GM19397 (cell line): Measurements from ENCODE around the gene ATG9B.
A peak's percentile ranks its signal among the peaks of the same experiment; 100 is the strongest.
"Not testable (repeated sequence)": the region's sequence is repeated elsewhere in the genome, so short reads cannot be mapped to it uniquely, and the experiment has no call there.

ENCODE experiments used
- ATAC-seq: cut with Tn5 transposase; IDR thresholded peaks from one replicate; pipeline ENCODE4 v1.9.1; 2021; ENCODE audit warnings: mild to moderate bottlenecking, moderate library complexity; ENCODE audit not compliant: unreplicated experiment

ATG9B gene

GRCh38 chr7:151058781-151059366 is 34.6 kb upstream of the ATG9B start:
- ATAC-seq: no peak

DNA sequence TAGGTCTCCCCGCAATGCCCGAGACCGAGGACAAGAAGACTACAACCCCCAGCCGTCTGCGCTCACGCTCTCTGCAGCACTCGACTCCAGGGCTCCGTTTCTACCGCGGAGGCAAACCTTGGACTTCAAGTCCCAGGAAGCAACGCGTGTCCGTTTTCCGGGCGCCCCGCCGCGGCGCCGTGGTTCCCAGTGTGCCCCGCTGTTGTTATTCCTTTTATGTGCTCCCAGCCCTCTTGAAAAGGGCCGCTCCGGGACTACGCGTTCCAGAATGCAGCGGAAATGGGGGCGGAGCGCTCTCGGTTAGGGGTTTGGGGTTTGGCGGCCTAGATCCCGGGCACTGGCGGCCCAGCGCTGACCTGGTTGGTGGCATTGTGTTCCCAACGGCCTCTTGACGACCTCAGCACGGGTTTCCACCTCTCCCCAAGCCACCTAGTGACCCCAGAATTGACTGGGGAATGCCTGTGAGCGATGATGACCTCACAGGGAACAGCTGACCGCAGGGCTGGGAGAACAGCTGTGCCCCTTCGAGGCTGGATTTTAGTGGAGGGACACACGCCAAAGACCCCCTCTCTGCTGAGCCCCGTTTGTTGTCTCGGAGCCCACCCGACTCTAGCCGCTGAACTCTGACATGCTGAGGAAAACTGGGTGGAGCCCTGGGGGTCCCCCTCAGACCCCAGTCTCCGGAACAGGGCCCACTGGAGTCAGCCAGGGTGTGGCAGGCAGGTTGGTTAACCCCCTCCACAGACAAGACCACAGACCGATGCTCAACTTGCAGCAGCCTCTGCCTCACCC is 33.9 kb upstream of the ATG9B start:
- ATAC-seq: peak; percentile 83

DNA sequence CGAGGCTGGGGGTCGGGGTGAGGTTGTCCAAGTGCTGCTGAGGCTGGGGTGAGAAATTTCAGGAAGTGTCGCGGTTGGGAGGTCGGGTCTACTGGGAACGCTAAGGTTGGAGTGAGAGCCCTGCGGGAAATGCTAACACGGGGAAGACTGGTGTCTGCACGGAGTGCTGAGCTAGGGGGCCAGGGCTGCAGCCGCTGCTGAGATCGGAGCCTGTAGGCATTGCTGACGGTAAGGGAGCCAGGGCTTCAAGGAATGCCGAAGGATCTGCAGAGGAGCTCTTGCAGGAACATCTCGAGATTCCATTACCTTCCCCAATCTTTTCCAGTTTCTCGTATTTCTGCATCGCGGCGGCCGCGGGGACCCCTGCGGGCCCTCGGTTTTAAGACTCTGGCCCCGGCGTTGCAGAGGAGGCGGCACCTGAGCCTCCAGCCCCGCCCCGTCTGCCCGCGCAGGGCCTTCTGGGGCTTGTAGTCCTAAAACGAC is 33.3 kb upstream of the ATG9B start, which contains the start of gene CDK5:
Gene CDK5 (minus strand): TSS at position 392 of the 483 bp plus-strand sequence. CDS start 49 bp downstream, at position 343.
- peak; percentile 8 for ATAC-seq

DNA sequence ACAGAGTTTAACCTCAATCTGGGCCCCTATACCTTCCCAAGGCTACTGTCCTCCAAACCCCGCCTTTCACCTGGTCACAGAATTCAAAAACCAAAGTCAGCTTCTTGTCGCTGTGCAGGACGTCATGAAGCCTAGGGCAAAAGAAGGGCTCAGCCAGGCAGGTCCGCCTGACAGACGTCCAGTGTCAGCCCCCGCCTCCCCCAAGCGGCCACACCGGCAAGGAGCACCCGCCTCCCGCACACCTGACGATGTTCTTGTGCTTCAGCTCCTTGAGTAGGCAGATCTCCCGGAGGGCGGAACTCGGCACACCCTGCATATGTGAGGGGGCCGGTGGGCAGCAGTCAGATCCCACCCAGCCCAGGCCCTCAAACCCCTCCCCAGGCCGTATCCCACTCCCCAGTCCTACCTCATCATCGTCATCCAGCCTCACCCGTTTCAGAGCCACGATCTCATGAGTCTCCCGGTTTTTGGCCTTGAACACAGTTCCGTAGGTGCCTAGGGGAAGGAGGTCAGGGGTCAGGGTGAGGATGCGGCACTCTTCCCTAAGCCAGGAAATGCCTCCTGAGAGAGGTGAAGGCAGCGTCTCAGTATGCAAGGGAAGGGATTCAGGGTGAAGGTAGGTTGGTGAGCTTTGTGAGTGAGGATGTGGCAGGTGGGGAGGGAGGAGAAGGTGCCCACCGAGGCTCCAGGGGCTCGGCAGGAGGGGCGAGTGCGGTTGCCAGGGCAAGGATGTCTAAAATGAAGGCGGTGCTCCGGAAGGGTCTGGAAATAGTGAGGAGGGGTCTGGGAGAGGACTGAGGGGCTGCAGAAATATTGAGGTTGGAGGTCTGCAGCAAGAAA is 32.6 kb upstream of the ATG9B start:
- ATAC-seq: no peak

GRCh38 chr7:151056283-151056665 is 32.0 kb upstream of the ATG9B start:
- ATAC-seq: no peak

DNA sequence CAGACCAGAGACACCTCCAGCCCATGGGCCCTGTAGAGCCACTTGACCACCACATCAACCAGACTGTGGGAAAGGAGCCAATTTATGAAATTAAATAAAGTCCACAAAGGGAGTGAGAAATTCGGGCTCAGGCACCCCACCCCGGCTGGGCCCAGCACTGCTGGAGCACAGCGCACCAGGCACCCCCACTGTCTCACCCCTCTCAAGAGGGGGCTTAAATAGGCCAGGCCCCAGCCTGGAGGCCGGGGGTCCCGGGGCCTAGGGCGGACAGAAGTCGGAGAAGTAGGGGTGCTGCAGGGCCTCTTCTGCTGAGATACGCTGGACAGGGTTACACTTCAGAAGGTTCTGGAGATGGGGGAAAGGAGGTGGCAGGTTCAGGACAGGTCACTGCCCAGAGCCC is 29.5 kb upstream of the ATG9B start:
- ATAC-seq: no peak

GRCh38 chr7:151053096-151053495 is 28.8 kb upstream of the ATG9B start:
- no peak for ATAC-seq

DNA sequence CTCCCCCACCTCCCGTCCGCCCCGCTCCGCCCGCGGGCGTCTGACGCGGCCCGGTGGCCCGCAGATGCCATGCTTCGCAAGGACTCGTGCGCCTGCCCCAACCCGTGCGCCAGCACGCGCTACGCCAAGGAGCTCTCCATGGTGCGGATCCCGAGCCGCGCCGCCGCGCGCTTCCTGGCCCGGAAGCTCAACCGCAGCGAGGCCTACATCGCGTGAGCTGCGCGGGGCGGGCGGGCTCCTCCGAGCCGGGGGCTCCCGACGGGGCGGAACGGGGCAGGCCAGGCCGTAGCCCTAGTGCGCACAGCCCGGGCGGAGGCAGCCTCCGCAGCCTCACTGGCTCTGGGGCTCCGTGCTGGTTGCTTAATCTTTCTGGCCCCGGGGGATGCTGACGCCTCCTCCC is 26.8 kb upstream of the ATG9B start:
- ATAC-seq: no peak

- ATAC-seq: no peak
Measured at GRCh38 chr7:151048911-151049463, 24.7 kb upstream of the ATG9B start.

GRCh38 chr7:151047976-151048815 is 23.9 kb upstream of the ATG9B start, which contains the start of gene ASIC3:
TSS of gene ASIC3 (plus strand) at chr7:151048531. CDS start at chr7:151048886, 355 bp downstream.
- no peak for ATAC-seq

DNA sequence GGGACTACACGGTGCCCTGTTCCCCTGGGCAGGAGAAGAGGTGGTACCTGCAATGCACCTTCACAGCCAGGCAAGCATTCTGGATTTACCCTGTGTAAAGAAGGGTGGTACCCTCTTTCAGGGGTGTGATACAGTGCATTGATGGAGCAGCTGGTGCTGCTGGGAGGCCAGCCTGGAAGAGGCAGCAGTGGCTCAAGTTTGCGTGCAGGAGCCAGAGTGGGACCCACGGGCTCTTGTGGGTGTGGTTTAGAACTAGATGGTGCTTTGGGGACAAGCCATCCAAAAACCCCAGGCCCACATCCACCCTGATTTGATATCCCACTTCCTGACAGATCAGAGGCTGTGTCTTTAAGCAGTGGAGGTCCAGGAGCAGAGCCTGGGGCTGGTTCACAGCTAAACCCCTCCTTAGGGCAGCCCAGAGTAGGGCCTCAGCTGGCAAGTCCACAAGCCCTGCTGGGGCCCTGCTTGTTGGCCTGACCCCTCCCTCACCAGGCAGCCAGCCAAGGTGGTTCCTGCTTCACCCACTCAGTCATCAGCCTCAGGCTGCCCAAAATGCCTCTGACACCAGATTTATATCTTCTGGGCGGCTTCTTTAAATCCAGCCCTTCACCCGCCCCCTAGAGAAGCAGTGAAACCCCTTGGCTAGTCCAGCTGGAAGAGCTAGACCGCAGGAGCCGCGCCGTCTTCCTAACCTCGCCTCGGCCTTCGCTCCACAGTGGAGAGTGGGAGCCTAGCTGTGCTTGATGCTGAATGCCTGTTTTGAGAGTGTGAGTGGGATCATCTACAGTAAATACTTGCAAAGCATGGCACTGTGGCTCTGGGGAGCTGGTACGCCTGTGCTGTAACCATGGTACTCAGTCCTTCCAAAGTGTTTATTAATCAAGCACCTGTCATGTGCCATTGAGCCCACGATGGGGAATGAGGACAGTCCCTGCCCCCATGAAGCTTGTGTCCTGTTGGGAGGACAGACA is 22.6 kb upstream of the ATG9B start:
- no peak for ATAC-seq

DNA sequence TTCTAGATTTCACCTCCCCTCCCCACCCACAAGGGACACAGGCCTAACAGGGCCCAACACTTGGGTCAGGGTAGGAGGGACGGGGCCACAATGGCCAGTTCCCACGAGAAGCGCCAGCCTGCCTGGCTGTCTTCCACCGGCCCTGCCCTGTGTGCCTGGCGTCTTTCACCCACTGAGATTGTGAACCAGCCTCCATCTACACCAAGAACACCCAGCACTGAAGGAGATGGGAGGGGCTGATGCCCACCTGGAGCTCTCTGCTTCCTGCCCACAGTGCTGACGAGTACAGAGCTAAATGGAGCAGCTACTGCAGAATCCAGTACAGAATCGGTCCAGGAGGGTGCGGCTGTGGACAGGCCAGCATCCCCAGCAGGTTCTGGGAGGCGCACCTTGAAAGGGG is 21.7 kb upstream of the ATG9B start:
- no peak for ATAC-seq

GRCh38 chr7:151045262-151045661 is 21.0 kb upstream of the ATG9B start:
- ATAC-seq: no peak

- no peak for ATAC-seq
Measured at GRCh38 chr7:151043959-151044358, 19.7 kb upstream of the ATG9B start.

DNA sequence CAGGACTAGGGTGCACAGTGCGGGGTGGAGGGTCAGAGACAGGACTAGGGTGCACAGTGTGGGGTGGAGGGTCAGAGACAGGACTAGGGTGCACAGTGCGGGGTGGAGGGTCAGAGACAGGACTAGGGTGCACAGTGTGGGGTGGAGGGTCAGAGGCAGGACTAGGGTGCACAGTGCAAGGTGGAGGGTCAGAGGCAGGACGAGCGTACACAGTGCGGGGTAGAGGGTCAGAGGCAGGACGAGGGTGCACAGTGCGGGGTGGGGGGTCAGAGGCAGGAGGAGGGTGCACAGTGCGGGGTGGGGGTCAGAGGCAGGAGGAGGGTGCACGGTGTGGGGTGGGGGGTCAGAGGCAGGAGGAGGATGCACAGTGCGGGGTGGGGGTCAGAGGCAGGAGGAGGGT is 19.2 kb upstream of the ATG9B start:
- ATAC-seq: not testable (repeated sequence)

- no peak for ATAC-seq
Measured at GRCh38 chr7:151040616-151041375, 16.5 kb upstream of the ATG9B start.

DNA sequence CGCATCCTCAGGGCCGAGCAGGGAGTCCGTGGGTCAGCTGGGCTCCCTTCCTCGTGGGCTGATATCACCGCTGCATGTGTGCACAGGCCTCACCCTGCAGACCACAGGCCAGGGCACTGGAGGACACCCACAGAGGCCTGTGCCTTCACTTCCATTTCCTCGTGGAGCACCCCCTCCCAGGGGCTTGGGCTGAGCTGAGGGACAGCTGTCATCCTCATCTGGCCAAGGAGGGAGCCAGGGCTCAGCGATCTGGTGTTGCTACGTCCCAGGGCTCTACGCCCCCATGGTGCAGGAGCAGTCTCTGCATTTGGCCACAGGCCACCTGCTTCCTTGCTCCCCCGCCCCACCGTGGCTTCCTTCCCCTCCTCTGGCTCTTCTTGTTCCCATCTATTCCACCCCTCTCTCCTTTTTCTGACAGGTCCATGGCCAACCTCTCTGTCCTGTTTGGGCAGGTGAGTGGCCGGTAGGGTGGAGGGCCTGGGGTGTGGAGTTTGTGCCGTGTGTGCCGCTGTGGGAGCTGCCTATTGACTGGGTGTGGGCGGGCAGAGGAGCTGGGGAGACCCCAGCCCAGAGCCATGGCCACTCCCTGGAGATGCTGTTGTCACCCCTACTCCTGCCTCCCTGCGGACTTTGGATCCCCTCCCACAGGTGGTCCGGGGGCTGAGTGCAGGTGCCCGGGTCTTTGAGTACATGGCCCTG is 15.7 kb upstream of the ATG9B start:
- ATAC-seq: no peak
